Umbilical cord (tissue), 2 donors: ENCODE measurements around the gene EPHA1. TPM values are rescaled to one million over a fixed set of nuclear protein-coding genes. Genes with fewer than 3 reads are reported as not detected.
"Not testable (repeated sequence)": the region's sequence is repeated elsewhere in the genome, so short reads cannot be mapped to it uniquely, and the experiment has no call there.

Experiments used
- DNase-seq: peaks from one replicate; pipeline ENCODE4 v3.0.0-alpha.2; 2015; ENCODE audit warnings: low spot score
- total RNA-seq: library from RNA; depleted of rRNA; stranded (reverse); fragments of >200 nt; gene quantifications from one replicate; pipeline ENCODE4 v1.2.3, GENCODE V29; 2014; ENCODE audit warnings: low replicate concordance; ENCODE audit not compliant: insufficient read depth

EPHA1 gene
- total RNA-seq, 1 donor from 2014 or later, result 0.48 TPM

DNA sequence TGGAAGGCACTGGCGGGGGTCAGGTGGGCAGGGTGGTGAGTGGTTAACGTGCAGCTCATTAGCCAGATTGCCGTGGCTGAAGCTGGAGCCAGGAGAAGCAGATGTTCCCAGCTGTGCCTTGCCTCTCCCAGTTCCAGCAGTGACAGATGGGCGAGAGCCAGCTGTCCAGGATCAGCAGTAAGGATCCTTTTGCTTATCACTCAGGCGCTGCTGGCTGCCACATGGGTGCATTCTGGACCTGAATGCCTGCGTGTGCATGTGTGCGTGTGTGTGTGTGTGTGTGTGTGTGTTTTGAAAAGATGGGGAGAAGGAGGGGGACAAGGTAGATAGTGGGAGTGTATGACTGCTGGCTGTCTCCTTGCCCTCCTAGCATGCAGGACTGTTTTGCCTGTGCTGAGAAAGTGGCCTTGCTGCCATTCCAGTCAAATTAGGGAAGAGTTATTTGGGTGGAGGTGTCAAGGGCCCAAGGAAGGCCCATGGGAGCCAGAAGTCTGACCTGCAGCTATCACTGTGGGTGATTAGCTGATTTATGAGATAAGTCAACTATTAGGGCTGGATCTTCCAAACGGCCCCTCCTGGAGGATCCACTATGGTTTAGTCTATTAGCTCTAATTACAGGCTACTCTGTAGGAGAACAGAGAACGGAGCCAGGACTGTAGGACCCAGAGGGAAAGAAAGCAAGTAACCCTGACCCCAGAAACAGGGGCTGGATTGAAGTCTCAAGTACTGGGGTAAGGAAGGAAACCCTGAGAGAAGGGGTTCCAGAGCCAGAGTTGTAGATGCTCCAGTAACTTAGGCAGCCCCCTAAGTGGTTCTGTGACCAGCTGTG is 3.3 kb downstream of the EPHA1 start:
- DNase-seq, result peak; percentile 69

DNA sequence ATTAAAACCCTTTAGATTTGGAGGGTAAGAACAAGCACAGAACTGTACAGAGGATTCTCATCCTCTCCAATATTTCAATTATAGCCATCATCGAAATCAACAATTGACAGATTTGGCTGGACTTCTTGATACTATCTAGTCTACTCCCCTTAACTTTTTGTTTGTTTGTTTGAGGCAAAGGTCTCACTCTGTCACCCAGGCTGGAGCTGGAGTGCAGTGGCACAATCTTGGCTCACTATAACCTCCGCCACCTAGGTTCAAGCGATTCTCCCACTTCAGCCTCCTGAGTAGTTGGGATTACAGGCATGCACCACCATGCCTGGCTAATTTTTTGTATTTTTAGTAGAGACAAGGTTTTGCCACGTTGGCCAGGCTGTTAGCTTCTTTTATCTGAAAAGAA is 6.4 kb downstream of the EPHA1 start:
- DNase-seq, result not testable (repeated sequence)

DNA sequence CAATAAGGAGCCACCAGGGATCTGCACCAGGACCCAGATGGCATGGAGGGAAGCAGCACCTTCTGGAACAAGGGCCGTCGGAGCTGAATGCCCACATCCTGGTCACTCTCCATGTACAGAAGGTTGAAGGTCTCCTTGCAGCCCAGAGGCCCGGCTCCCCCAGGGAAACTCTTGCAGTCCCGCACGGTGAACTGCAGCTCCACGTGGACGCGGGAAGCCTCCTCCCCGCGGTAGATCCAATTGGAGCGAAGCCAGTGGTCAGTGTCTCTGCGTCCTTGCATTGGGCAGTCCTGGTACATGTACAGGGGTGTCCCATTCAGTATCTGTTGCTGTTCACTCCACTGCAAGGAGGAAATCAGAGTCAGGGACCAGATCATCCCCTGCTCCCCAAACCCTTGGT is 7.4 kb downstream of the EPHA1 start:
- DNase-seq, result no peak

DNA sequence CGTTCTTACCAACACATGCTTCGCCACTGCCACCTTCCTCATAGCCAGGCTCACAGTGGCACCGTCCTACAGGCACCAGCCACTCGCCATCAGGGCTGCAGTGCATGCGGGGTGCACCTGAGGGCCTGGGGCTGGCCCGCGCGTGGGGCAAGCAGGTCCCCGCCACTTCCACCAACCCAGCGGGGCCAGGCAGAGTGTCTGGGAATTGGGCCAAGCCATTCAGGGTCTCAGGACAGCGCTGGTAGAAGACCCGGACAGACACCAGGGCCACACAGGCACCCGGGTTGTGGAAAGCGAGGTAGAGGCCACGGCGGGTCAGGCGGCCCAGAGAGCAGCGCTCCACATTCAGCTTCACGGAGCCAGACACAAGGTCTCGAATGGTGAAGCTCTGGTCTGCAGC is 9.0 kb downstream of the EPHA1 start:
- DNase-seq, result no peak

DNA sequence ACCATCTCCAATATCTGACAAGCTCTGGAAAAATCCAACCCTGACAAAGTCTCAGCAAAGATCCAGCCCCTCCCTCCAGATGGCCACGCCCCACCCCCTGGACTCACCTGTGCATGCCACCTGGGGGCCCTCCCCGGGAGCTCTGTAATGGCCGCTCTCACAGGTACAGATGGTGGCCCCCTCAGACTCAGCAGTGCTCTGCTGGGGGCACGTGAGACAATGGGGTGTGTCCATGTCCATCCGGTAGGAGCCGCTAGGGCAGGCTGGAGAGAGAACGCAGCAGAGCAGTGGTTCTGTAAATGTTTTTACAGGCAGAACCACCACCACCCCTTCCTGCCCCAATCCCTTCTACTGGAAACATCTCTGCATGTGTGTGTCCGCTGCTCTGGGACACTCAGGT is 9.5 kb downstream of the EPHA1 start:
- DNase-seq, result no peak

DNA sequence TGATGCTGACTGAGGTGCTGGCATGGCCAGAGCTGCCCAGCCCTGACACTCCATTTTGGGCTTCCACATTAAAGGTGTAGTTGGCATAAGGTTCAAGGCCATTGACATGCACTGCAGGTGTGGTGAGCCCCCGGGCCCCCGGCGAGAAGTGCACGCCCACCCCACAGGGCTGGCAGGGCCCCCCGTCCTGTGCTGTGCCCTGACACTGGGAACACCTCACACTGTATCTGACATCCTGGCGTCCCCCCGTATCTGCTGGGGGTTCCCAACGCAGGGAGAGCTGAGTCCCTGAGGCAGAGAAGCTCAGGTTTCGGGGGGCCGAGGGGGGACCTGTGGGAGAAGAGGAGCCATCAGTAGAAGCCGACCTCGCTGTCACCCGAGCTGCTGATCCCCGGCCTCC is 10.0 kb downstream of the EPHA1 start:
- no peak for DNase-seq

DNA sequence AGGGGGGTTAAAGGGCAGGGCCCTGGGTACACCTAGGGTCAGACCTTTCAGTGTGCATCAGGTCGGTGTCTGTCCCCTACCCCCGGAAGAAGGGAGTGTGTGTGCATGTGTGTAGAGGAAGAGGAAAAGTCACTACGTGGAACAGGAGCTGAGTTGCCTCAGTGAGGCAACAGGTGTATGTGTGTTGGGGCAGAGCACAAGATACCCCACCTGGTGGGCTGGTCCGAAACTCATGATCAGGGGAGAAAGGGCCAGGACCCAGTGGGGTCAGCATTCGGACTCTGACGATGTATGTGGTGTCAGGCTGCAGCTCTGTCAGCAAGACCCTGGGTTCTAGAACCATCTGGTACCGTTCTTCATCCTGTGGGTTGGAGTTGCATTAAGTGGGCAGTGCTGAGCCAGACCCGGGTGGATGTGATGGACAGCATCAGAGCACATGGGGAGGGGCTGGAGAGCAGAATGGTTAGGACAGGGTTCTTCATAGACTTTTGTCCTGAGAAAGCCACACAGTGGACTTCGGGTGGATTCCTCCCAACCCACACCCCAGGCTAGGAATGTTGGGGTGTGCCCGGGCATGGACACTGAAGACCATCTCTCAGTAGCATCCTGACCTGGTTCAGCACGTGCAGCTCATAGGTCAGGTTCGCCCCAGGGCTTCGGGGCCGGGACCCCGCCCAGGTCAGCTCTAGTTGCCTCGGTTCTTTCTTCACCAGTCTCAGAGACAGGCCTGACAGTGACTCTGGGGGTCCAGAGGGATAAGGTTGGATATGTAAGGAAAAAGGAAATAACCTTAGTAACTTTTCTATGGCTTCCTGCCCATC is 10.7 kb downstream of the EPHA1 start:
- no peak for DNase-seq

DNA sequence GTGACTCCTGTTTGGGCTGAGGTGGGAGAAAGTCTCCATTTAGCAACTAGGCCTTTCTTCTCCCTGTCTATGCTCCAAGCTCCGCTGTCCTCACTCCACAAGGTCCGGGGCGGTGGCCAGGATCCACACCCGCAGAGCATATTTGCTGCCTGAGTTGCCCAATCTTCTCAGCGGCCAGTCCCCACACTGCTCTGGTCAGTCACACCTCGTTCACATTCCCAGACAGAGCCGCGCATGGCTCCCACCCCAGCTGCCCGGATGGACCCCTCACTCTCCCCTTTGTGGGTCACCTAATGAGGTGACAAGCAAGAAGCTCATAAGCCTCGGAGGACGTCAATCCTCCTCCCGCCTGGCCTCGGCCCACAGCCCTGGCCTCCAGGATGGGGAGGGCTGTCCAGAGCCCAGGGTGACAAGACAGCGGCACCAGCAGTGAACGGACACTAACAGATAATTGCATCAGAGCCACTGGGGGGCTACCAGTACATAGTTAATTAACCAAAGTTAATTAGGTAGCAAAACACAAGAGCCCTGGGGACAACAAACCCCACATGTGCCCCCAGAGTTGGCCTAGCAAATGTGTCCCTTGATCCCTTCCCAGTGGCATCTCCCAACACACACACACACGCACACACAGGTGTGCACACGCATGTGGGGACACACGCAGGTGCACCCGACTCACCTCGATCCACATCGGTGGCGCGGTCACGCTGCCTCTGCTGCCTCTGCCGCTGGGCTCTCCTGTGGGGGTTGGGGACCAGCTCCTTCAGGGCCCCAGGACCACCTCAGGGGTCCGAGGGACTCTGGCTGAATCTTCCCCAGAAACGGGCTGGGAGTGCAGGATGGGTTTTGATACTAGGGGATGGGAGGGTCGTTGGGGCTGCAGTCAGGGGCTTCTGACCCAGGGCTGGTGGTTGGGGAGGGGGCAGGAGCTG is 11.8 kb downstream of the EPHA1 start:
- DNase-seq, result no peak

DNA sequence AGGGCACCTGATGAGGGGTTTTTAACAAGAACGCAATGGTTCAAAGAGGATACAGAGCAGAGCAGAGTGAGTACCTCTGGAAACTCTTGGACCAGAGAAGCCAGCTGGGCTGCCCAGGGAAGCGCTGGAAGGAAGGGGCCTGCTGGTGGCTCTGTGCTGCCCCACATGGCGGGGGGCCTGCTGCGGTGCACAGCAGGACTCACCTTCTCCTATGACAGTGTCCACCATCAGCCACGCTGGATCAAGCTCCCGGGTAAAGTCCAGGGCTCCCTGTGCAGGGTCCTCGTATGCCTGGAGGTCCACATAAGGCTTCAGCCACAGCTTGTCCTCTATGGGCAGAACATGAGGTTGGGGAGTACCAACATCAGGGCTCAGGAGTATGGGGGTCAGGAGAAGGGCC is 12.5 kb downstream of the EPHA1 start:
- no peak for DNase-seq

DNA sequence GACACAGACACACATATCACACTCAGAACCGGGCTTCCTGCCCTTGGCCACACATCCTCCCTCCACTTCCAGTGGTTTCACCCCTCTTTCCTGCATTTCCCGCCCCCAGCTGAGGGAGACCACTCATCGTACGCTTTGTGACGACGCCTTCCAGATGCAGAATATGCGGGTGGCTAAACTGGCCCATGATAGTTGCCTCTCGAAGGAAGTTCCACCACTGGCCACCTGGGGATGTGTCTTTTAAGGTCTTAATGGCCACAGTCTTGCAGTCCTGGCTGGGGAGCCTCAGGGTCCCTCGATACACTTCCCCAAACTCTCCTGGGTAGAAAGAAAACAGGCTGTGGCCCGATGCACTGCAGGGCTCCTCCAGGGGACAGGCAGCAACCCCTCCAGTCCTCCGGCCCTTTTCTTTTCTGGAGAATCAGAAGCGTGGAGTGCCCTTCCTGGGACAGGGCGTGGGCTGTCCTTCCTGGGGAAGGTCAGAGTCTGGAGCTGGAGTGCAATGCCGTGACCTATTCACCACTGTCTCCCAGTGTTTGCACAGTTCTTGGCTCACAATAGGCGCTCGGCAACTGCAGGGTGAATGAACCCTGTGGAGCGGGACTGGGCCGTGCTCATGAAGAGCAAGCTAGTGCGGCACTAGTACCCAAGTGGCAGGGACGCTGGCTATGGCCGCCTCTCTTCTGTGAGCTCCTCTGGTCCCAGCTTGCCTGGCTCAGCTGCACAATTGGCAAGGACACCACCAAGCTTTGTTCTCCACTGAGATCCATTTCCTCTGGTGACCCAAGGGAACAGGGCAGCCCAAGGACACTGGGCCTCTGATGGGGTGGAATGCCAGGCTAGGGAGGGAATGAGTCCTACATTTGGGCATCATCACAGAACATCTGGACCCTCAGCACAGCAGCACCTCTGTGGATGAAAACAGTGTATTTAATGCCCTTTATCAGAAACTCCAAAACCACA is 13.2 kb downstream of the EPHA1 start:
- DNase-seq, result no peak

DNA sequence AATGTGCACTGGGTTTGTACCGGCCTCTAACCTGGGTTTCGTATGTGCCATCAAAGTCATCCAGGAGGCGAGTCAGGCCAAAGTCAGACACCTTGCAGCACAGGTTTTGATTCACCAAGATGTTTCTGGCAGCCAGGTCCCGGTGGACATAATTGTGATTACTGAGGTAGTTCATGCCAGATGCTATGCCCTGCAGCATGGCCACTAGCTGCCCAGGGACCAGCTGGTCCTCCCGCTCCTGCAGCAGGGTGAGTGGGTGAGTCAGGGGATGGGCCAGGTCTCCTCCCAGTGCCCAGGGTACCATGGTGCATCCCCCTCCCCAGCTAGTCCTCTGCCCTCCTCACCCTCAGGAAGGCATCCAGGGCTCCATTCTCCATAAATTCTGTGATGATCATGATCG is 13.9 kb downstream of the EPHA1 start:
- no peak for DNase-seq

DNA sequence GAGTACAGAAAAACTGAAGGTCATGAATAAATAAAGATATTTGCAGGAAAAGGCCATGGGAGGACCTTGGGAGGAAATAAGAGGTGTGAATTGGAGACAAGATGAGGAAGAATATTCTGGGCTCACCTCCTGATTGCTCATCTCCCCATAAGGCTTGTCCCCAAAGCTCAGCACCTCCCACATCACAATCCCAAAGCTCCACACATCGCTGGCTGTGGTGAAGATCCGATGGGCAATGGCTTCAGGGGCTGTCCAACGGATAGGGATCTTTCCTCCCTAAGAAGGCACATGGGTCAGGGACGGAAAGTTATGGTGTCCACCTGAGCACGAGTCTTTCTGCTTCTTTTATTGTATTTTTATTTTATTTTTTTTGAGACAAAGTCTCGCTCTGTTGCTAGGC is 14.6 kb downstream of the EPHA1 start:
- DNase-seq, result no peak

DNA sequence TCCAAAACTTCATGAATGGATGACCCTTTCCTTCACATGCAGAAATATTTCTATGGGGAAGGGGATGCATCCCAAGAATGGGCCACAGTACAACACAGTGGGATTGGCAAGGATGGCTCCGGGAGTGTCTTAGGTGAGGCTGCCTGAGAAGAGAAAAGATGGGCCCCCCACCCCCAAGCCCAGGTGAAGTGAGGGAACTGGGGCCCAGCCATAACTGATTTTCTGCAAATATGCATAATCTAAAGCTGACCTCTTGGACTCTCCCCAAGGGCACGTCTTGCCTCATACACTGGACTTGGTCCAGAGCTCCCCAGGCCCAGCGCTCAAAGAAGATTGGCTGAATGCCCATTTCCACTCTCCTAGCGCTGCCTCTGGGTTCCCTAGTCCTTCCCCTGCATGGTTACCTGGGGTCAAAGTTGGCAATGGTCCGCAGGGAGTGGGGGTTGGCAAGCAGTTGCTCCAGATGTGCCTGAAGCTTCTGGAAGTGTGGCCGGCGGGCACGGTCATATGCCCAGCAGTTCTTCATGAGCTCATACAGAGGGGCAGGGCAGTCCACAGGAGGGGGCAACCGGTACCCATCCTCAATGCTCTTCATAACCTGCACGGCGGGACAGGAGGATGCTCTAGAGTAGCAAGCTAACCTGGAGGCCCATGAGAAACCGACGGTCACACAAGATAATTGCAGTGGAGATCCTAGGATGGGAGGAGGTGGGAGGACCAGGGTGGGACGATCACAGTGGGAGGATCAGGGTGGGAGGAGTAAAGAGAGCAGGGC is 15.2 kb downstream of the EPHA1 start:
- DNase-seq, result peak; percentile 49

DNA sequence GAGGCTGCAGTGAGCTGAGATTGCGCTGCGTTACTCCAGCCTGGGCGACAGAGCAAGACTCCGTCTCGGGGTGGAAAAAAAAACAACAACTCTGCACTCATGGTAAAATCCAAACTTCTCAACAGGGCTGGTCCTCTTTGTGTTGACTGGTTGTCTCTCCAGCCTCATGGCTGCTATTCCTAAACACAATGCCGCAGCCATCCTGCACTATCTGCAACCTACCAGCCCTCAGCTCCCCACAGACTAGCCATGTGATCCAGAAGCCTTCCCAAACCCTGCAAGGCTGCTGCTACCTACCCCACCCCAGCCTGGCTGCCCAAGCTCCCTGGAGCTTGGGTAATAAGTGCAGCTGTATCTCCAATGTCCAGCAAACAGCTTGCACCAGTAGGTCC is 15.8 kb downstream of the EPHA1 start:
- no peak for DNase-seq

DNA sequence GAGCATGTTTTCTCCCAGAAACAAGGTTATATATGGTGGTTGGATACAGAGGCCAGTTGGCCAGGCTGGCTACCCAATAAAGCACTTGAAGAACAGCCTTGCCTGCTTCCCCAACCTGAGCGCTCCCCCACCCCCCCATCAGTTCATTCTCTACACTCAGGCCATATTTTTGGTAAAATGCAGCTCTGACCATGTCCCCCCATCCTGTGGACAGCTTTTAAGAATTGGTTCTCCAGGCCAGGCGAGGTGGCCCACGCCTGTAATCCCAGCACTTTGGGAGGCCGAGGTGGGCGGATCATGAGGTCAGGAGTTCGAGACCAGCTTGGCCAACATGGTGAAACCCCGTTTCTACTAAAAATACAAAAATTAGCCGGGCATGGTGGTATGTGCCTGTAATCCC is 16.2 kb downstream of the EPHA1 start:
- not testable (repeated sequence) for DNase-seq

DNA sequence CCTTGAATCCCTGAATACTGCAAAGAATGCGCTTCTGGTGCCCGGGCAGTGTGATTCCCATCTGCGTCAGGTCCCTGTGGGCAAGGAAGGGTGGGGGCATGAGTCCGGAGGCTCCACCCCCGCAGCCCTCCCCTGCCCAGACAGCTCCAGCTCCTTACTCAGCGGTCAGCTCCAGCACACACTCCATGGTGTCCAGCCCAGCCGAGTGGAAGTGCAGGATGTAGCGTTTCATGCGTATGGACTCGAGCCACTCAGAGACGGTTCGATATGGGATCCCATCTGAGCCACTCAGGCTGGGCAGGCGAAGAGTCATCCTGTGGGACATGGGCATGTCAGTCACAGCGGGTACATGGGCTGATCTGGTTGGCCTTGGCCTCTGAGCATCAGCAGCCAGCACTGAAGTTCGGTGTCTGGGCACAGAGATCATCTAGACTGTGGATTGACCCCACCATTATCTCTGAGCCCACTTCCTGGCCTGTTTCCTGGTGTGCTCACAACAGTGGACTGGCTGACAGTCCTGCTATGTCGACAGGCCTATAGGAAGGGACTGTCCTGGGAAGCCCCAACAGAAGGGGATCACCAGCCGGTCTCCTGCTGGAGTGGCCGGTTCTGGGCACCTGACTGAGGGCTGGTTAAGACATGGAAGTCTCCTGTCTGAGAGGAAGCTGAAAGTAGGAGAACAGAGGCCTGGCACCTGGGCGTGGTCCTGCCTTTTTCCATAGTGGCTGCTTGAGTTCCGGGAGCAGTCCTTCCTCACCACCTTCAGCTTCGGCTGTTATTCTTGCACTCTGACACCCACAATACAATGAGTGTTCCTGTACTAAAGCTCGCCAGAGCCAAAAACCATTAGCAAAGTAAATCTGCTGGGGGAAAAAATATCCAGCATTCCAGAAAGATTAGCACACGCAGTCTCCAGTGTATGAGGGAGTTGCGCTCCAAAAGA is 16.9 kb downstream of the EPHA1 start:
- peak; percentile 66 for DNase-seq

DNA sequence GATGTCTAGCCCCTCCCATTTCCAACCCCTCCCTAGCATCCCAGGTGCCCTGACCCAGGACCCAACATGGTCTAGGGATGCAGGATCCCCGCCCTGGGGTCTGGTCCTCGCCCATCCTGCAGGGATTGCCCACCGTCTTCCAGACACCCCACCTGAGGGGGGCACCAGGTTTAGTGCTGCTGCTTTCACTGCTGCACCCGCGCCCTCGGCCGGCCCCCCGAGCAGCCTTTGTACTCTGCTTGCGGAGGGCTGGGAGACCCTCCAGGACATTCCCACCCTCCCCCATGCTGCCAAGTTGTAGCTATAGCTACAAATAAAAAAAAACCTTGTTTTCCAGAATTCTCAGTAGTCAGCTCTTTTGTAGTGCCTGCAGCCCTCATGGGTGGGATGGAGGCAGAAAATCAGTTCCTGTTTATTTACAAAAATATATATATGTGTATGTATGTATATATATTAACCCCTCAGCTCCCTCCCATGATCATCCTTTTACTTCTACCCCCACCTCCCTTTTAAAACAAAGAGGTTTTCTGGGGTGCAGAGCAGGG is 17.8 kb downstream of the EPHA1 start:
- no peak for DNase-seq

DNA sequence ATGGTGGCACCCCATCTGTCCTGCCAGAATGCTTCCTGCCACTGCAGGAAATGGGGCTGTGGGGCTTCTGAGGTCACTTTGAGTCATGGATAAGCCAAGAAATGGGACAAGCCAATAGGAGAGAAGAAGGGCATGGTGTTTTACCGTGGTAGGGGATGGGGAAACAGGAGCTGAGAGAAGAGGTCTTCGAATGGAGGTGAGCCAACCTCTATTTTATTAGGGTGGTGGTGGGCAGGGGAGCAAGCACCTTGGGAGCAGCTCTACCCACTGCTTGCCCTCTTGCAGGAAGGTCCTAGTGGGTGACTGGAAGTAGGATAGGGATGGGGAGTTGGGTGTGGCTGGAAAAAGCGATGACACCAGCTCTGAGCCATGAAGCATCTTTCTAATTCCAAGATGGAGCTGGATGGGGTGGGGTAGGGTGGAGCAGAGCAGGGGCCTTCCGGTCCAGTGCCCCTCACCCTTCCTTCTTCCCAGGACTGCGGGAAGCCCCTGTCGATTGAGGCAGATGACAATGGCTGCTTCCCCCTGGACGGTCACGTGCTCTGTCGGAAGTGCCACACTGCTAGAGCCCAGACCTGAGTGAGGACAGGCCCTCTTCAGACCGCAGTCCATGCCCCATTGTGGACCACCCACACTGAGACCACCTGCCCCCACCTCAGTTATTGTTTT is 18.4 kb downstream of the EPHA1 start:
- DNase-seq, result no peak
